ENCODE measurements around the gene MAPK1. TPM values are rescaled to one million over a fixed set of nuclear protein-coding genes. Genes with fewer than 3 reads are reported as not detected.
"Not testable (repeated sequence)": the region's sequence is repeated elsewhere in the genome, so short reads cannot be mapped to it uniquely, and the experiment has no call there.

Gene MAPK1
- total RNA-seq, 1 donor, result 74.2 TPM

- peak overlapping the region; percentile 55 for H3K4me3 ChIP-seq (ENCODE audit: low read depth, low read length)
- DNase-seq (ENCODE audit: low read depth), result no peak
- no peak for TF ChIP-seq CTCF (IDR thresholded peaks at IDR 0.05; ENCODE audit: insufficient read depth, low read length)
Measured at GRCh38 chr22:21734540-21735199, 132.8 kb downstream of the MAPK1 start.

- H3K4me3 ChIP-seq (ENCODE audit: low read depth, low read length), result no peak overlapping the region
- no peak for DNase-seq (ENCODE audit: low read depth)
- no peak for TF ChIP-seq CTCF (IDR thresholded peaks at IDR 0.05; ENCODE audit: insufficient read depth, low read length)
Measured at GRCh38 chr22:21731503-21731902, 135.9 kb downstream of the MAPK1 start.

GRCh38 chr22:21730535-21731308, 136.7 kb downstream of the MAPK1 start:
- no peak for DNase-seq (ENCODE audit: low read depth)
- no peak overlapping the region for H3K4me3 ChIP-seq (ENCODE audit: low read depth, low read length)
- TF ChIP-seq CTCF (IDR thresholded peaks at IDR 0.05; ENCODE audit: insufficient read depth, low read length), result no peak

- H3K4me3 ChIP-seq (ENCODE audit: low read depth, low read length); DNase-seq (ENCODE audit: low read depth): not testable (repeated sequence)
Measured at GRCh38 chr22:21729184-21729583, 138.3 kb downstream of the MAPK1 start.

GRCh38 chr22:21728270-21728669, 139.2 kb downstream of the MAPK1 start:
- no peak overlapping the region for H3K4me3 ChIP-seq (ENCODE audit: low read depth, low read length)
- no peak for TF ChIP-seq CTCF (IDR thresholded peaks at IDR 0.05; ENCODE audit: insufficient read depth, low read length)
- DNase-seq (ENCODE audit: low read depth), result no peak

GRCh38 chr22:21727768-21728167, 139.7 kb downstream of the MAPK1 start:
- no peak for DNase-seq (ENCODE audit: low read depth)

More at GRCh38 chr22:21727768-21728167, 139.7 kb downstream of the MAPK1 start:
- TF ChIP-seq CTCF (IDR thresholded peaks at IDR 0.05; ENCODE audit: insufficient read depth, low read length), result no peak
- H3K4me3 ChIP-seq (ENCODE audit: low read depth, low read length), result no peak overlapping the region

Measured in fibroblast of the aortic adventitia (primary cell).